ENCODE results near the gene DYNLRB1. TPM values are rescaled to one million over a fixed set of nuclear protein-coding genes. Genes with fewer than 3 reads are reported as not detected.

The DYNLRB1 gene
- total and polyA plus RNA-seq, 2 of the 13 experiments (the other 11 are each of a cell fraction or from before 2014, with no cell fraction given), result 140 to 244 TPM

- Histone ChIP-seq H2AFZ (ENCODE audit: low read length) (no peak overlapping the region), H3K4me3 (replicated peaks in 1 of 3; ENCODE audit: insufficient read depth in 1 of 3, low read depth in 2 of 3, low read length in 3 of 3) (peak overlapping the region; percentile 85 to 89 (median 87)), H3K9me3 (ENCODE audit: low read length) (no peaks in the 10 kb centered on the region), H3K36me3 (replicated peaks in 1 of 2; ENCODE audit: control insufficient read depth in 1 of 2, insufficient read depth in 2 of 2, low read length in 2 of 2) (peaks cover 0 to 10% of the 10 kb centered on the region in 2 experiments; a peak in 3 of 5 replicates), H3K27me3 (ENCODE audit: control insufficient read depth in 1 of 2, insufficient read depth in 2 of 2, low read length in 2 of 2) (no peaks in the 10 kb centered on the region; a peak in 1 of 5 replicates), H3K79me2 (ENCODE audit: insufficient read depth, low read length) (peaks cover 47% of the 10 kb centered on the region), H3K4me1 (ENCODE audit: insufficient read depth, low read length) (peaks cover 70% of the 10 kb centered on the region), H4K20me1 (ENCODE audit: insufficient read depth, low read length) (peaks cover 14% of the 10 kb centered on the region), H3K9ac (ENCODE audit: insufficient read depth, low read depth, low read length) (peak overlapping the region; percentile 86), H3K27ac (ENCODE audit: extremely low read length, insufficient read depth, low read length) (peak overlapping the region; percentile 80), H3K4me2 (ENCODE audit: low read depth, low read length) (peak overlapping the region; percentile 84)
- peak; percentile 44 for FAIRE-seq
- peak; percentile 65 for DNase-seq (ENCODE audit: low spot score)
- peak; percentile 62 for ATAC-seq
- CTCF ChIA-PET (ENCODE audit: low intra/inter-chr PET ratio, low total read pairs), result no interaction called here
- POLR2A ChIA-PET, result interaction anchor here (0.6 to 3.8 kb wide), 39 partner anchors 9 to 361 kb away, joined by 3 to 57 read pairs (median 4); partner anchors contain the start of genes ACSS2, AHCY, ITCH and PIGU
- intact Hi-C loops (cut with micrococcal nuclease; ENCODE audit: unreplicated experiment) (loop anchor here (2.0 kb wide), 1 partner anchor 213 kb away; the partner anchor contains the start of gene AHCY), in situ Hi-C loops (cut with HindIII; ENCODE audit: extremely low pct_ligation_motif_present, low pct_unique_long_range_greater_than_20kb) (loop anchor here (5.0 kb wide), 1 partner anchor 203 kb away; no protein-coding TSS in a partner anchor)
- BruUV-seq (replicated peaks), result TSS peak; percentile 70
- WGBS (ENCODE audit: low lambda C conversion rate), result 4% methylated on average over 36 of the region's 36 CpGs
- TF ChIP-seq ZNF432 (CRISPR knock-in tag; IDR thresholded peaks at IDR 0.05; ENCODE audit: borderline replicate concordance), result no peak
- TF ChIP-seq CAMTA2 (CRISPR knock-in tag; IDR thresholded peaks at IDR 0.05; ENCODE audit: borderline replicate concordance), result peak; percentile 58; the same call in 1 of the 2 replicates
- TF ChIP-seq, protein P1, sequence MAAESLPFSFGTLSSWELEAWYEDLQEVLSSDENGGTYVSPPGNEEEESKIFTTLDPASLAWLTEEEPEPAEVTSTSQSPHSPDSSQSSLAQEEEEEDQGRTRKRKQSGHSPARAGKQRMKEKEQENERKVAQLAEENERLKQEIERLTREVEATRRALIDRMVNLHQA (CRISPR knock-in tag; IDR thresholded peaks at IDR 0.05), result no peak
- peak; percentile 7 for TF ChIP-seq HDAC2 (CRISPR knock-in tag; IDR thresholded peaks at IDR 0.05)
- no peak for TF ChIP-seq FLYWCH1 (CRISPR knock-in tag; IDR thresholded peaks at IDR 0.05)
- TF ChIP-seq GTF2F1 (IDR thresholded peaks at IDR 0.05; ENCODE audit: low read length), result no peak
- no peak for TF ChIP-seq KLF15 (CRISPR knock-in tag; IDR thresholded peaks at IDR 0.05; ENCODE audit: borderline replicate concordance)
- TF ChIP-seq ZFYVE20 (CRISPR knock-in tag; IDR thresholded peaks at IDR 0.05; ENCODE audit: borderline replicate concordance, low read depth), result no peak
- no peak for TF ChIP-seq ZNF614 (CRISPR knock-in tag; IDR thresholded peaks at IDR 0.05; ENCODE audit: borderline replicate concordance)
- TF ChIP-seq ZNF251 (CRISPR knock-in tag; IDR thresholded peaks at IDR 0.05), result 0 out of 2 replicates have a peak, but pooled peaks have one; percentile 76
- TF ChIP-seq MXI1 (IDR thresholded peaks at IDR 0.05; ENCODE audit: borderline replicate concordance, low read depth, low read length), result no peak
- TF ChIP-seq HNRNPLL (IDR thresholded peaks at IDR 0.05; ENCODE audit: low read depth, low read length, poor library complexity, severe bottlenecking), result no peak
- TF ChIP-seq, protein P2, sequence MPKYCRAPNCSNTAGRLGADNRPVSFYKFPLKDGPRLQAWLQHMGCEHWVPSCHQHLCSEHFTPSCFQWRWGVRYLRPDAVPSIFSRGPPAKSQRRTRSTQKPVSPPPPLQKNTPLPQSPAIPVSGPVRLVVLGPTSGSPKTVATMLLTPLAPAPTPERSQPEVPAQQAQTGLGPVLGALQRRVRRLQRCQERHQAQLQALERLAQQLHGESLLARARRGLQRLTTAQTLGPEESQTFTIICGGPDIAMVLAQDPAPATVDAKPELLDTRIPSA (CRISPR knock-in tag; IDR thresholded peaks at IDR 0.05; ENCODE audit: borderline replicate concordance), result no peak
- TF ChIP-seq SIX4 (CRISPR knock-in tag; IDR thresholded peaks at IDR 0.05), result no peak
- TF ChIP-seq ZNF451 (CRISPR knock-in tag; IDR thresholded peaks at IDR 0.05), result no peak
- TF ChIP-seq NFE2L2 (IDR thresholded peaks at IDR 0.05; ENCODE audit: low read length), result no peak
- no peak; the same call in 1 of the 2 replicates for TF ChIP-seq ZNF235 (CRISPR knock-in tag; IDR thresholded peaks at IDR 0.05; ENCODE audit: borderline replicate concordance)
- no peak for TF ChIP-seq RBFOX2 (IDR thresholded peaks at IDR 0.05; ENCODE audit: low read depth, low read length)
- peak; percentile 49 for TF ChIP-seq SMAD1 (CRISPR knock-in tag; IDR thresholded peaks at IDR 0.05; ENCODE audit: borderline replicate concordance, low read depth)
- TF ChIP-seq NRL (CRISPR knock-in tag; IDR thresholded peaks at IDR 0.05; ENCODE audit: borderline replicate concordance), result peak; percentile 19; the same call in 1 of the 2 replicates
- no peak for TF ChIP-seq IKZF1 (IDR thresholded peaks at IDR 0.05)
- TF ChIP-seq MIER2 (CRISPR knock-in tag; IDR thresholded peaks at IDR 0.05), result no peak; the same call in 1 of the 2 replicates
- TF ChIP-seq MATR3 (CRISPR knock-in tag; IDR thresholded peaks at IDR 0.05), result no peak
- peak; percentile 88 for TF ChIP-seq ZNF572 (CRISPR knock-in tag; IDR thresholded peaks at IDR 0.05)
- TF ChIP-seq ZFP36 (IDR thresholded peaks at IDR 0.05; ENCODE audit: borderline replicate concordance, low read depth, low read length, partially characterized antibody), result no peak
- TF ChIP-seq SSRP1 (CRISPR knock-in tag; IDR thresholded peaks at IDR 0.05), result peak; percentile 54
Observed at GRCh38 chr20:34515484-34516246, 557 bp upstream of the DYNLRB1 start.

Measured in HepG2 (cell line).